Stimulated activated naive CD4-positive, alpha-beta T cell (primary cell): ENCODE measurements around the gene UBA6.
"Not testable (repeated sequence)": the region's sequence is repeated elsewhere in the genome, so short reads cannot be mapped to it uniquely, and the experiment has no call there.

Source experiments
- DNase-seq, 6 experiments: peaks; one replicate each; lab custom pipeline; 2025; lab: John Stamatoyannopoulos, UW

Gene UBA6

DNA sequence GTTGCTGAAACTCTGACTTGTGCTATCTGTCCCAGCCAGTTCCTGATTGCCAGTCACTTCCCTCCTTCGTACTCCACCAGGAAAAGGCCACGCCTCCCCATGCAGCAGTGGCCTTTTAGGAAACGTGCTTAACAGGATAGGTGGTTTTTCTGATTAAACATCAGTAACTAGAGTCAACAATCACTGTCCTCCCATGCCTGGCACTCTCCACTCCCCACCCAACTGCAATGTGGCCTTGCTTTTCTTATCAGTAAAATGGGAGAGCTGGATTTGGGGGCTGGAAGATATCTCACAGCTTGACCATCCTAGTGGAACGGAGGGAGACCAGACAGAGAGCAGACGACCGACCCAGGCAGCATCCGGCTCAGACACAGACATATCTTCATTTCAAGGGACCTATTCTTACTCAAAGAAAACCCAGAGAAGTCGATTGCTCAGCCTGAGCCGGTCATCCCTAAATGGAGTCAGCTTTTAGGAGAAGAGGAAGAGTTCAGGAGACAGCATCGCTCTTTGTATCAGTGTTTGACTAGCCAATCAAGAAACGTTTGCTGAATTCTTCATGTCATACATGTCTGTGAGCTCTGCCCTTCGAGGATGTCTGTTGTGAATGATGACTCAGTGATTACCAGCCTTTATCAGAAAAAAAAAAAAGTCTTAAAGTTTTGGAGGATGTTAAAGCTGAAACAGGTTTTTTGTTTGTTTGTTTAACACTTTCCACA, 12.7 kb upstream of the UBA6 start:
- DNase-seq, result no peak

DNA sequence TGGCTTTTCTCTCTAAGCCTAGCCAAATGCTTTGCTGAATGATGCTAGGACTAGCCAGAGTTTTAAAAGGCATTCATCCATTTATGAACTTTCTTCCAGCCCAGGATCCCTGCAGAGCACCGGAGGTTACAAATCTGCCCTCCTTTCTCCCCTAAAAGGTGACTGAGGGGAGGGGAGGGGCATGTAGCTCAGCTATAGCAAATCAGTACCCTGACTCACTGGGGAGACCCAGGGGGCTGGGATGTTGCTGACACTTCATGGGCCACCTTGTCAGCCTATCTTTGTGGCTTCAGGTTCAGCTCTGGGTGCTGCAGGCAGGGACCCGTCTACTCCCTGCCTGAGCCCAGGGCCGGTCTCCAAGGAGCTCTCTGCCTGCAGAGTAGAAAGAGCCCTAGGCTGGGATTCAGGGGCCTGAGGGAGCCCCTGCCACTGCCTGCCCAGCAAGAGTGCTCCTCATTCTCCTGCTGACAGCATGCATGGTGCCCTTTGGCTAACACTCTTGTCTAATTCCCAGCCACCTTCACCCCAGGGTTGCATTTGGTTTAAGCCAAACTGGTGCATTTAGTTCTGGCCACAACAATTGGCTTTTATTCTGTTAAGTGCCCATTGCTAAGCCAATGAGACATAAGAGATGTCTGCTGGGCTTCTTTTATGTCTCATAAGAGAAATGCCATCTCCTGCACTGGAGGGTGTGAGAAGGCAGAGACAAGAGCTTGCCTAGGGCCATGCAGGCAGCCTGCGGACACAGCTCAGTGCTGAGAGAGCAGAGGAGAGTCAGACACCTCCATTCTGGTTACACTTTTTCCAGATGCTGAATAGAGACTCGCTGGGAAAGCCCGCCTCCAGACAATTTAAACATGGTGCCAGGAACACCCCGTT, 11.9 kb upstream of the UBA6 start:
- DNase-seq, result no peak

DNA sequence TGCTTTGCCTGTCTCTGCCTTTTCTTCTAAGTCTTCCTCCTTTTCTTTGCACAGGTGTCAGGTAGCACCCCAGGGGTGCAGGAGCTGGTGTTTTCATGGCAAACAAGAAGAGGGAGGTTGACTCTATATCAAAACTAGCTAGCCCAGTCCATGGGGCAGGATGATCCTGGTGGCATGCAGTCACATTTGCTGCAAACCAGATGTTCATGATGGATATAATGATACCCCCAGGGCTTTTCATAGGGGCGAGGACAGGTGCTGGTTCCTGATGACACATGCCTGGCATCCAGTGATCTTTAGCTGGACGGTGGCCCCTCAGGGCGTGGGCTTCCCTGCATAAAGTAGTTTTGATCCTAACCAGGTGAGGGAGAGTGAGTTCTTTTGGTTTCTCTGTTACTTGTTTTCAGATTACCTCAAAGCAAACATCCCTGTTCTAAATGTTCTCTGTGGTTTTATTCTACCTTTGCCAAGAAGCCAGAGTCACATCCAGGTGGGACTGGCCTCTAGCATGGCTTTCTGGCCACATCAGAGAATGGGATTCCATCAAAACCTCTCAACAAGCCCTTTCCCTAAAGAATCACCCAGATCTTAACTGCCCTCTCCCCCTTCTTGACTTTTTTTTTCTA, 11.2 kb upstream of the UBA6 start:
- DNase-seq, result no peak

DNA sequence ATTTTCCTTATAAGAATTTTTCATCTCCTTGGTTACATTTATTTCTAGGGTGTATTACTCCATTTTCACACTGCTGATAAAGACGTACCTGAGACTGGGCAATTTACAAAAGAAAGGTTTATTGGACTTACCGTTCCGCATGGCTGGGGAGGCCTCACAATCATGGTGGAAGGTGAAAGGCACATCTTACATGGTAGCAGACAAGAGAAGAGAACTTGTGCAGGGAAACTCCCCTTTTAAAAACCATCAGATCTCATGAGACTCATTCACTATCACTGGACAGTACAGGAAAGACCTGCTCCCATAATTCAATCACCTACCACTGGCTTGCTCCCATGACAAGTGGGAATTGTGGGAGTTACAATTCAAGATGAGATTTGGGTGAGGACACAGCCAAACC, 5.7 kb upstream of the UBA6 start:
- not testable (repeated sequence) for DNase-seq

DNA sequence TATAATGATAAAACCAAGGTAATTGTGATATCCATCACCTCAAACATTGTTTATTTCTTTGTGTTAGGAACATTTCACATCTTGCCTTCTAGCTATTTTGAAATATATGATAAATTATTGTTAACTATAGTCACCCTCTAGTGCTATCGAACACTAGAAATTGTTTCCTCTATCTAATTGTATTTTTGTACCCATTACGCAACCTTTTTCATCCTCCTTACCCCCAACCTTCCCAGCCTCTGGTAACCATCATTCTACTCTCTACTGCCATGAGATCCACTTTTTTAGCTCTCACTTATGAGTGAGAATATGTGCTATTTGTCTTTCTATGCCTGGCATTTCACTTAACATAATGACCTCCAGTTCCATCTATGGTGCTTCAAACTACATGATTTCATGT, 3.9 kb upstream of the UBA6 start:
- DNase-seq, result no peak

DNA sequence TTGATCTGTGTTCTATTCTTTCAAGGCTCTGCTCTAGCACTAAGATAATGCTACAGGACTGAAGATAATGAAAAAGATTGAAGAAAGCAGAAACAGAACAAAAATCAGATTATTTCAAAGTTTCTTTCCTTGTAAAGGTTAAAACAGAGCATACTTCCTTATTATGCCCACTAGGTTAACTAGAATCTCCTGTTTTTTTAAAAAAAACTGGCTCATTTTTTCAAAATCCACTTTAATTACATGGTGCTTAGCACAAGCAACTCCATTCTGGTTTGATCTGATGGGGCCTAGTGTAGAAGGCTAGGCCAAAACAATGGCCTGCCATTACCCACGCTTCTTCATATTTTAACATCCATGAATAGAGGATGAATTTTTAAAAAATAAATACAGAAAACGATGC, 1.2 kb upstream of the UBA6 start:
- no peak for DNase-seq

DNA sequence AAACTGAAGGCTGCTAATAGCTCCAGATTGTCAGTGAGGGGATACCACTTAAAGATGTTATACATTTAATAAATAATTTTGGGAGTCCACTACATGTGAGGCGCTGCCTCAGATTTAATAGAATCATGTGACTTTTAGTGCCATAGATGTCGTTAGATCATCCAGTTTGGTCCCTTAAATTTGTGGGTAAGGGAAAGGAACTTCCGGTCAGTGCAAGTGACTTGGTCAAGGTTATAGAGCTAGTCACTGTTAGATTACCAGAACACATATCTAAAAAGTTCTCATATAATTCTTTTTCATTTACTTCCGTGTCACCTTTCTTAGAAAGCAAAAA, 529 bp upstream of the UBA6 start:
- DNase-seq, result no peak

DNA sequence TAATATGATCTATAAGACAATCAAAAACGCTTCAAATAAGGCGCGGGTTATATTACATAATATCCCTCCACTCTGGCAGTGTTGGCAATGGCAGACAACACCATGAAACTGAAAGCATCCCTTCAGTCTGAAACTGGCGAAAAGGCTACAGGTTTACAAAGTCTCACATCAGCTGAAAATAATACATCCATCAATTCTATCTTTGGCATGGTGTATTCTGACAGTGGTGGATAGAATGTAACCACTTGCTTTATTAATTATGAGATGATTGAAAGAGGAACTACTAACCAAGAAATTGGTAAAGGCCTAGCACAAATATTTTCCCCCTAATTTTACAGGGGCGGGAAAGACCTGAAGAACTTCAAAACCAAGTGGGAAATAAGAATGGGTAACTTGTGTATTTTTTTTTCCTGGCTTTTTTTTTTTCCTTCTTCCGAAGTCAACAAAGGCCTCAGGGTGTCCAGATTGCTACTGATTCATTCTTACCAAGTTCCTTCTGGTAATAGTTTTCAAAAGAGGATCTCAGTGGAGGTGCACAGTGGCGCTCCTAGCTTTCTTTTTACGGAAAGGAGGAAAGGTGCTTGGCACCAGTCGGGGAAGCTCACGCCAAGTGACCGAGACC, 728 bp downstream of the UBA6 start:
- peak in 3 of 6 experiments; percentile 1 to 32 (median 22) for DNase-seq

DNA sequence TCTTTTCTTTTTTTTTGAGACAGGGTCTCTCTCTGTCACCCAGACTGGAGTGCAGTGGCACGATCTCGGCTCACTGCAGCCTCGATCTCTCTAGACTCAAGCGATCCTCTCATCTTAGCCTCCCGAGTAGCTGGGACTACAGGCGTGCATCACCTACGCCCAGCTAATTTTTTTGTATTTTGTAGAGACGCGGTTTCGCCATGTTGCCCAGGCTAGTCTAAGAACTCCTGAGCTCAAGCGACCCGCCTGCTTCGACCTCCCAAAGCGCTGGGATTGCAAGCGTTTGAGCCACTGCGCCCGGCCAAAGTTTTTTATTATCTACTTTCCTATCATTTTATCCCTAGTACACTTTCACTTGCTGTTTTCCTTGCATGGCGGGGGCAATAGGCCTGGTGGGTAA, 1.4 kb downstream of the UBA6 start:
- no peak for DNase-seq

DNA sequence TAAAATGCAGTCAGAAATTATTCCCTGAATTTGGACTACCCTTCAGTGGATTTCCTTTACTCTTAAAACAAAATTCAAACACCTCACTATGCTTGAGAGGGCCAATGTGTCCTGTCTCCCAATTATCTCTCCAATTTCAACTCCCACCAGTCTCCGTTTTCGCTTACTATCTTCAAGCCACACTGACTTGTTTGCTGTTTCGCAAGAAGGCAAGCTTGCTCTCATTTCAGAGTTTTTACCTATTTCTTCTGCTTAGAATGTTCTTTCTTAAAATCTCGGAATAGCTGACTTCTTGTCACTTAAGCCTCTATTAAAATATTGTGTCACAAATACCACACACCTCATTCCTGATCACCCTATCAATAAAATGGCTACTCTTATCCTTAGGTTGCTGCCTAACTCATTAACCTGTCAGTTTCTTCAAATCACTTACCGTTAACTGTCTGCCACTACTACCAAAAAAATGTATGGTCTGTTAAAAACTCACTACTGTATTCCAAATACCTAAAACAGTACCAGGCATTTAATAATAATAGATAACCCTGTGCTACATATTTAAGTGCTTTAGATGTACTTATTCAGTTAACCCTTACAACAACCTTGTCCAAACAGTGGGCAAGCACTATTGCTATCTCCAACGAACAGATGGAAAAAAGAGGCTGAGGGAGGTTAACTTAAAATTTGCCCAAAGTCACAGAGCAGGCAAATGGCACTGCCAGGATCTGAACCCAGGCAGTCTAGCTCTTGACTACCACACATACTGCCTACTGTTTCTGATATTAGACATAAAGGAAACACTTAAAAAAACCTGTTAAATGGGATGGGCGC, 2.9 kb downstream of the UBA6 start:
- DNase-seq, result no peak

DNA sequence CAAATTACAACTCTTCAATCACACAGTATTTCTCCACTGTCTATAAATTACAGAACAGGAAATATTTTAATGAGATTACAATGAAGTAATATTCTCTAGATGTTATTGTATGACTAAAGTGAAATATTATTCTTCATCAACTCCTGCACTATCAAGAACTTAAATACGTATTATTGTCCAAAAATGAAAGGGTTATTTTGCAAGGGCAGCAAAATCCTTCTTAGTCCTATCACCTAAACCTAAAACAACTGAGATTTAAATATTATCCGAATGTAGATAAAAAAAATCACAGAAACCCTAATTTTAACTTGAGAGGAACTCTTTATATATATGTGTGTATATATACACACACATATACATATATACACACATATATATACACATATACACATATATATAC, 4.9 kb downstream of the UBA6 start:
- DNase-seq, result no peak

DNA sequence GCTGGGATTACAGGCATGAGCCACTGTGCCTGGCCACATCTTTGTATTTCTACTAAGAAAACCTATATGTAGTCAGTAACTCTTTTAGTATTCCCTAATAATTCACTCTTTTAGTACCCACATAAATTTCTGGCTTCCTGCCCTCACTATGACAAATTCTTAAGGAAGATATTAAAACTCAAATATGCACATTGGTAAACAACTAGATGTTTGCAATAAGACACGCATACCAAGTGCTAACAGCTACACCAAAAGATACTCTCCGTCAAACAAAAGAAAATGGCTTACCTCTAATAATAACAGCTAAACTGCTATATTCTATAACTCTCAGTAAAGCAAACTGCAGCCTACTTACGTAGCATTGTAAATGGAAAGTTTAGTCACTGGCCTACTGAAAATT, 6.3 kb downstream of the UBA6 start:
- DNase-seq, result no peak

DNA sequence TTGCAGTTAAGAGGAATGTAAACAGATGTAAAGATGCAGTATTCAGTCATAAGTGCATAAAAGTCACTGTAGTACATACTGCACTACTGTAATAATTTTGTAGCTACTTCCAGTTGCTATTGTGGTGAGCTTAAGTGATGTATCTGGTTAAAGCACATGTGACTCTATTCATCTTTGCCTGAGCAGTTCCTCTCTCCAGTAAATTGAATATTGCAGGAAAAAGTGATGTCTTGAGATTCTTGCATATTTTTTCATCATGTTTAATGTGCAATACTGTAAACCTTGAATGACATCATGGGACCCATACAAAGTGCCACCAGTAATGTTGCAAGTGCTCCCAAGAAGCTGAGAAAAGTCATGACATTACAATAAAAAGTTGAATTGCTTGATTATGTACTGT, 9.6 kb downstream of the UBA6 start:
- no peak for DNase-seq

DNA sequence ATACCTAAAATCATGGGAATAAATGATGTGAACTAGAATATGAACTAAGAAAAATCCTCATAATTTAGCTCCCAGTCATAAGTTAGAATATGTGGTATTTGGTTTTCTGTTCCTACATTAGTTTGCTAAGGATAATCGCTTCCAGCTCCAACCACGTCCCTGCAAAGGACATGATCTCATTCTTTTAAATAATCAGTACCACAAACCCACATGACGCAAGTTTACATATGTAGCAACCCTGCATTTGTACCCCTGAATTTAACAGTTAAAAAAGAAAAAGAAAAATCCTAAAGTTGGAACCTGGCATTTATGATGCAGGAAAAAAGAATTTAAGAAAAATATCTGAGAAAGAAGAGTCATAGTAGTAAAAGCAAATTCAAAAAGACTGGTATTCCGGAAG, 13.3 kb downstream of the UBA6 start:
- DNase-seq, result no peak

DNA sequence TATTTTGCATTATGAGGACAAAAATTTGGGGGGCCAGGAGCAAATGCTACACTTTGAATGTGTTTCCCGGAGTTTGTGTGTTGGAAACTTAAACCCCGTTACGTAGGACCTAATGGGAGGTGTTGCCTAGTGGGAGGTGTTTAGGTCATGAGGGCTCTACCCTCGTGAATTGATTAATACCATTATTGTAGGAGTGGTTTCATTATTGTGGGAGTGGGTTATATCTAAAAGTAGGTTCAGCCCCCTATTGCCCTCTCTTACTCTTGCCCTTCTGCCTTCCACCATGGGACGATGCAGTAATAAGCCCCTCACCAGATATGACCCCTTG, 15.5 kb downstream of the UBA6 start:
- no peak for DNase-seq

DNA sequence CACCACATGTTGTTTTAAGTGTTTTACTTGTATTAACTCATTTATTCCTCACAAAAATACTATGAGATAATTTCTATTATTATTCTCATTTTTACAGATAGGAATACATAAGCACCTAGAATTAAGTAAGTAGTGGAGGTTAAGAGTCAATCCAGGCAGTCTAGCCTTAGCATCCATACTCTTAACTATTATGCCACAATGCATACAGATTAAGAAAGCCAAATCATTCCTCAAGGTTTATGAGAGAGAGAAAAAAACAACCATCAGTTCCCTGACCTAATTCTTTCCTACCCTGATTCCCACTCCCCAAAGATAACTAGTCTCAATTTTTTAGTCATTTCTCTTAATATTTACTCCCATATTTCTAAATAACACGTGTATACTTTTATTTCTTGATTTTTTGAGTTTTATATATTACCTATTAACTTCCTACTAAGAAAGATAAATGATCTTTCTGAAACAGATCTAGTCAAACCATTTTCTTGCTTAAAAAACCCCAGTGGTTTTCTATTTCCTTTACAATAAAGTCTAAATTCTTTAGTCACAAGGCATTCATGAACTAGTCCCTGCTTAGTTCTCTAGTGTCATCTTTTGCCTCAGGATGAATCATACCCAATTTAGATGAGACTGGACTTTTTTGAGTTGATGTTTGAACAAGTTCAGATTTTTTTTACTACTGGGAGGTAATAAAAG, 16.0 kb downstream of the UBA6 start:
- no peak for DNase-seq

DNA sequence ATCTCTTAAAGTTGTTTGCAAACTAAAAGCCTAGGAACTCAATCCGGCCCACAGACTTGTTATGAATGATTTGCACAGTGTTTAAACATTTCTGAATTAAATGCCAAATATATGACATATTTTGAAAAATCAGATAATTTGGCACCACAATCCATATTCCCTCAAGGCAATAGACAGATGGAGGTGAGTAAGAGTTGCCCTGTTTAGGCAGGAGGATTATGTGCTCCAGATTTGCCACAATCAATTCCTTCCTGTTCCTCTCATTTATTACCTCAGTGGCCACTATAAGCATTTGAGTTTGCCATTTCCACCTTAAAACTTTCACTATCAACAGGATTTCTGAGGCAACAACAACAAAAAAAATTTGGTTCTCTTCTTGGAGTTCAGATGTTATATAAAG, 18.7 kb downstream of the UBA6 start:
- DNase-seq, result no peak

DNA sequence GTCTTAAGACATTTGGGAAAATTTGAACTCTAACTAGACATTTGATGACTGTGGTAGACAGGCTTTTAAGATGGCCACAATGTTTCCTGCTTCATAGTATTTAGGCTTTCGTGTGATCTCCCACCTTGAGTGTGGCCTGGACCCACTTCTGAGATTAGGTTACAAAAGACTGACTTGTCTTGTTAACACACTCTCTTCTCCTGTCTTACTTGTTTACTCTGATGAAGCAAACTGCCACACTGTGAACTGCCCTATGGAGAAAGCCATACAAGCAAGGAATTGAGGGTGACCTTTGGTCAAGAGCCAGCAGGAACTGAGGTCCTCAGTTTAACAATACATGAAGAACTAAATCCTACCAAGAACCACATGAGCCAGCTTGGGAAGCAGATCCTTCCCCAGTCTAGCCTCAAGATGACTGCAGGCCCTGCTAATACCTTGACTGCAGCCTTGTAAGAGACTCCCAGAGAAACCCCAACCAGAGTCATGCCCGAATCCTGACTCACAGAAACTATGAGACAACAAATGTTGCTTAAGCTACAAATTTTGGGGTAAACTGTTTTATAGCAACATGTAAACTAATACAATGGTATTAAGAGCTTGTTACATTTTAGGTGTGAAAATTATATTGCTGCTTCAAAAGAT, 20.3 kb downstream of the UBA6 start:
- DNase-seq, result no peak

DNA sequence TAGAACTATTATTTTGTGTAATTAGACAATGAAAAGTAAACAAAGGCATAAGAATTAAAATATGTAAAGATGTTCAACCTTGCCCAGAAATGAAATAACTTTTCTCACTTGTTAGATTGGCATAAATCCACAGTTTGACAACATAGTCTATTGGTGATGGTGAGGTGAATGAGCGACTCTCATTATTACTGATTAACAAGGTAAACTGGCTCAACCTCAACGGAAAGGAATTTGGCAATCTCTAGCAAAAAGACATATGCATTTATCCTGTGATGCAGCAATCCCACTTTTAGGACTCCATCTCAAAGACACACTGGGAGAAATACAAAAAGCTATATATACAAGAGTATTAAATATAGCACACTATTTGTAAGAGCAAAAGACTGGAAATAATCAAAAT, 22.3 kb downstream of the UBA6 start:
- DNase-seq, result no peak

DNA sequence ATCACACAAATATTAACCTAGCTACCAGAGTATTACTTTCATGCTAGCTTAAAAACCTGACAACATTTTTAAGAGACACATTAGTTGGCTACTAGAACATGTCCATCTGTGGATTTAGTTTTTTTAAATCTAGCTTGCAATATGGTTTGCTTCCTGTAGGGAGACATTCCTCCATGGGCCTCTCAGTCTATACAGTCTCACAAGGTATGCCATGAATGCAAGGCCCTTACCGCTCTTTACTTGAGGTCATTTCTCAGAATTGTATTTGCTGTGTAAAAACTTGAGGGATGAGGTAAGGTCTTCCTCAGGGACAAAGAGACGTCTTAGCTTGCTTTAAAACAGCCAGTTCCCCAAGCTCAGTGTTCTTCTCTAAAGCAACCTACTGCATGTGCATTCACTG, 26.9 kb downstream of the UBA6 start:
- no peak for DNase-seq

DNA sequence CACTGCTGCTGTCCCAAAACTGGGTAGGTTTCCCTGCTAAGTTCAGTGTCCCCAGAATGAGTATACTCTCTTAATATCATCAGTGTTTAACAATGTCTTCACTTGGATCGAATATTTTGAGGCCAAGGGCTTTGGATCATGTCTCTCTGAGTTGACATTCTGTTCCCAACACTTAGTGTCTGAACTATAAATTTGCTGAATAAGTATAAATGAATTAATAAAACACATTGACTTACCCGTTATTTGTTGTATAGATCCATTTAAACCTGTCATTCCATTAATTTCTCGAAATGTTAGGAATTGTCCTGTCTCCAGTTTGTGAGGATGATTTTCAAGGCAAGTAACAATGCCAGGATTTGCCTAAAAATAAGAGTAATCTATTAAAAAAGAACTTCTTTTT, 32.6 kb downstream of the UBA6 start:
- DNase-seq, result no peak
